GM20000 (cell line): Measurements from ENCODE around the gene KCNQ1OT1.

Experiments
- DNase-seq: peaks from one replicate; pipeline ENCODE4 v3.0.0; 2012; ENCODE audit warnings: low spot score
- CTCF ChIP-seq: IDR thresholded peaks from 2 replicates; pipeline ENCODE4 v1.5.1; 2012; ENCODE audit warnings: mild to moderate bottlenecking, control low read depth; ENCODE audit errors: extremely low read depth, missing control alignments

KCNQ1OT1 gene

GRCh38 chr11:2716376-2717095 is 16.7 kb upstream of the KCNQ1OT1 start:
- DNase-seq: no peak
- TF ChIP-seq CTCF: no peak

DNA sequence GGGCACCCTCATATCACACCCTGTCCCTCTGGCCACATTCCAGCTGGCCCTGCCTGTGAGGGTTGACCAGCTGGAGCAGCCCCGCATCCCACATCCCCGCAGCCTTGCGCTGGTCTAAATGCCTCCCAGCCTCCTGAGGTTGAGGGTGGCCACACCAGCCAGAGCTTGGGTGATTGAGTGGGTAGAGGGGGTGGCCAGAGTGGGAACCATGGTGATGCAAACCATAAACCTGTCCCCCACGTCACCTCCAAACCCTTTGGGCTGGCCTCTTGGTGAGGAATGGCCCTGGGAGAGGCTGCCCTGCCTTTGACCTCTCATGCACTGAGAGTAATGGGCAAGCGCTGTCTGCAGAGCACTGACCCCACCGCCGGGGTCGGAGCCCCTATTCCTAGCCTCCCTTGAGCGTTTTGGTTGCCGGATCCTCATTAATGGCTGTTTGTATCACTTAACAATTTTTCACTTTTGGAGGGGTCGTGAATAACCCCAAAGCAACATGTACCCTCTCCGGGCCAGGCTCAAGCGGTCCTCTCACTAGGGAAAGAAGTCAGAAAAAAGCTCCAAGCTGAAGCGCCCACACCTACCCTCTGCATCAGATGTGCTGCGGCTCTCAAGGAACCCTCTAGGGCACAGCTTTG is 16.0 kb upstream of the KCNQ1OT1 start:
- no peak for DNase-seq
- no peak for TF ChIP-seq CTCF

DNA sequence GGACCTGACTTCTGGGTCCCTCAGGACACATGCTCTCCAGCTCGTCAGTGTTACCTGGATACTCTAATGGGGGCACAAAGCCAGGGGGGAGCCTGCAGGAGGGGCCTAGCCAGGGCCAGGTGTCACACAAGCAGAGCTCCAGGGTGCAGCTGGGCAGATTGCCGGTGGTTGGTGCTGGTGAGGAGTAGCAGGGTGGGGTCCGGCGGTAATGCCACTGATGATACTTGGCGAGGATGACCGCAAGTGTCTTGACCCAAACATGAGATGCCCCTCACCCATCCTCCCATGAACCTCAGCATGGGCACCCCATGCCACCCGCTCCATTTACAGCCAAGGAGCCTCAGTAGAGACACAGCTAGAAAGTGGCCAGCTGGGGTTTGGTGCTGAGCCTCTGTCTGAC is 15.1 kb upstream of the KCNQ1OT1 start:
- TF ChIP-seq CTCF: no peak
- no peak for DNase-seq

DNA sequence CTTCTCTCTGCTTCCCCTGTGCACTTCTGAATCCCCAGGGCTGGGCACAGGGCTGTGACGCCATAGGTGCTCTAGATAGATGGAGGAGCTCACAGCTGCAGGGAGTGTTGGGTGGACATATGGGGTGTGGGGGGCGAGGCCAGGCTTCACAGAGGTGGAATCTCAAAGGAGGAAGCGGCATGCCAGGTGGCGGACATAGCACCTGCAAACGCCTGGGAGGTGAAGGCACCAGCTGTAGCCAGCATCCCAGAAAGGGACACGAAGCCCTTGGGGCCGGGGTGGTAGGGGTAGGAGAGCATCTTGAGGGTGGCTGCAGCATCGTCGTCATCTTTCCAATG is 14.6 kb upstream of the KCNQ1OT1 start:
- TF ChIP-seq CTCF: no peak
- DNase-seq: no peak

GRCh38 chr11:2713661-2714462 is 14.1 kb upstream of the KCNQ1OT1 start:
- DNase-seq: no peak
- TF ChIP-seq CTCF: no peak

GRCh38 chr11:2713094-2713493 is 13.3 kb upstream of the KCNQ1OT1 start:
- DNase-seq: no peak
- TF ChIP-seq CTCF: no peak

DNA sequence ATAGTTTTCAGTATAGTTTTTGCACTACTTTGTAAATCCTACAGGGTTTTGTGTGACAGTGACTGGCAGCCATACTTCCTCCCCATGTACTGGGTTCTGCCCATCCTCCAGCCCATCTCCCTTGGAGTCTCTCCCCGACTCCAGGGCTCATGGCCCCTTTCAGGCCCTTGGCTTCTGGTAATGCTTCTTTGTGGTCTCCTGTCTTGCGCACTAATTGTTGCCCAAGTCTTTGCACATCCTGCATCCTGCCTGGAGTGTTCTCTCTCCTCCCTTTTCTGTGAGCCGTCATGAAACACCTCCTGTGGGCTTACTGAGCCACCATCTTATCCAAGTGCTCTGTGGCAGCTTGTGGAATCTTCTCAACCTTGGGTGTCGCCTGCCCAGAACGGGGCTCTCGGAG is 11.4 kb upstream of the KCNQ1OT1 start:
- DNase-seq: no peak
- TF ChIP-seq CTCF: no peak
